NCI-H748 (cell line): ENCODE results near the gene CPA2.

Experiments
- DNase-seq: peaks from one replicate; lab custom pipeline; 2025; ENCODE audit not compliant: unreplicated experiment; lab: John Stamatoyannopoulos, UW

The CPA2 gene

DNA sequence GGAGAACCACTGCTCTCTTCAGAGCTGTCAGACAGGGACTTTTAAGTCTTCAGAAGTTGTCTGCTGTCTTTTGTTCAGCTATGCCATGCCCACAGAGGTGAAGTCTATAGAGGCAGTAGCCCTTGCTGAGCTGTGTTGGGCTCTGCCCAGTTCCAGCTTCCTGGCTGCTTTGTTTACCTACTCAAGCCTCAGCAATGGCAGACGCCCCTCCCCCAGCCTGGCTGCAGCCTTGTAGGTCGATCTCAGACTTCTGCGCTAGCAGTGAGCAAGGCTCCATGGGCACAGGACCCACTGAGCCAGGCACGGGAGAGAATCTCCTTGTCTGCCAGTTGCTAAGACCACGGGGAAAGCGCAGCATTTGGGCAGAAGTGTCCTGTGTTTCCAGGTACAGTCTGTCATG, 12.1 kb upstream of the CPA2 start:
- peak; percentile 14 for DNase-seq

GRCh38 chr7:130256704-130257103, 10.0 kb upstream of the CPA2 start:
- DNase-seq = no peak

- no peak for DNase-seq
Measured at GRCh38 chr7:130258494-130259078, 8.1 kb upstream of the CPA2 start.

DNA sequence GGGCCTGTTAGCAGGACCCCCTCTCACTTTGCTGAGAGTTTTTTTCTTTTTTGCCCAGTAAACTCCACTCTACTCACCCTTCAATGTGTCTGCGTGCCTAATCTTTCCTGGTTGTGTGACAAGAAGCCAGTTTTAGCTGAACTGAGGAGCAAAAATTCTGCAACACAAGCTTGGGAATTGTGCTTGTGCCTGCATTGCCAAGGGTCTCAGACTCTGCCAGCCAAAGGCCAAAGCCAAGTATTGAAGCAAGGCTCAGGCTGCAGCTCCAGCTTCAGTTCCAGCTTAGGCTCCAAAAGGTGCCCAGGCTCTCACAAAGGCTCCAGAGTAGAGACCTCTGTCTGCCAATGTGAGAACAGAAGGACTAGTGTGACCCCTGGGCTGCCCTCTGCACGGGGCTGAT, 4.2 kb upstream of the CPA2 start:
- no peak for DNase-seq

- DNase-seq = no peak
Measured at GRCh38 chr7:130263130-130263529, 3.5 kb upstream of the CPA2 start.

GRCh38 chr7:130266961-130267321, 278 bp downstream of the CPA2 start:
- DNase-seq = no peak

DNA sequence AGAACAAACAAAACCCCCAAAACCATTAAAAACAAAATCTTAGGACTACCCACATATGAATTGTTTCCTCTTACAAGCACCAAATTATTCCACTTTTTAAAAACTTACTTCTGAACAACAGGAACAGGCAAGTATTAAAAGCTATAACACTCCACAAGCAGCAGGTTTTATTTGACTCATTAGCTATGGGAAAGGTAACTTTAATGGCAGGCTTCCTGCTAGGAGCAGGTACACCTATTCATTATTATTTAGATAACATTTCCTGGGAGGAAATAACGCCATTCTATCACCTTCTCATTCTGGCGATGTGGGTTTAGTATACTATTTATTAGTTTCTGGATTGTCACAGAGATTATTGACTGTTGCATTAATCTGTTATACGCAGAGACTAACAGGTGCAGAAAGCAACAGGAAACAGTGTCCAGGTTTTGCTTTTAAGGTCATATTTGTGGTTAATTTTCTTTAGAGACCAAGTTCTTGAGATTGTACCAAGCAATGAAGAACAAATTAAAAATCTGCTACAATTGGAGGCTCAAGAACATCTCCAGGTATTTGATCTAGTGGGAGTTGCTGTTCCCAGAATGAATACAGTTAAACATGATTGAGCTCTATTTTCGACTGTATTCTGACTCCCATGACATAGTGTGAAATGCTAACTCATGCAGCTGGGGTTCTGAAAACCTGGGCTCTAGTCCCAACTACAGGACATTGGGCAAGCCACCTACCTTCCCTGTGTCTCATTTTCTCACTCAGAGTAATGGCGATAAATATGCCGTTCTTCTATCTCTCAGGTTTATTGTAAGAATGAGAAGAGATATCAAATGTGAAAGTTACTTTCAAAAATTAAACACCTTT, 2.0 kb downstream of the CPA2 start:
- peak; percentile 39 for DNase-seq

GRCh38 chr7:130269318-130269694, 2.6 kb downstream of the CPA2 start:
- DNase-seq = no peak

- peak; percentile 54 for DNase-seq
Measured at GRCh38 chr7:130270947-130271800, 4.5 kb downstream of the CPA2 start.

- peak; percentile 95 for DNase-seq
Measured at GRCh38 chr7:130272381-130273080, 5.9 kb downstream of the CPA2 start.

DNA sequence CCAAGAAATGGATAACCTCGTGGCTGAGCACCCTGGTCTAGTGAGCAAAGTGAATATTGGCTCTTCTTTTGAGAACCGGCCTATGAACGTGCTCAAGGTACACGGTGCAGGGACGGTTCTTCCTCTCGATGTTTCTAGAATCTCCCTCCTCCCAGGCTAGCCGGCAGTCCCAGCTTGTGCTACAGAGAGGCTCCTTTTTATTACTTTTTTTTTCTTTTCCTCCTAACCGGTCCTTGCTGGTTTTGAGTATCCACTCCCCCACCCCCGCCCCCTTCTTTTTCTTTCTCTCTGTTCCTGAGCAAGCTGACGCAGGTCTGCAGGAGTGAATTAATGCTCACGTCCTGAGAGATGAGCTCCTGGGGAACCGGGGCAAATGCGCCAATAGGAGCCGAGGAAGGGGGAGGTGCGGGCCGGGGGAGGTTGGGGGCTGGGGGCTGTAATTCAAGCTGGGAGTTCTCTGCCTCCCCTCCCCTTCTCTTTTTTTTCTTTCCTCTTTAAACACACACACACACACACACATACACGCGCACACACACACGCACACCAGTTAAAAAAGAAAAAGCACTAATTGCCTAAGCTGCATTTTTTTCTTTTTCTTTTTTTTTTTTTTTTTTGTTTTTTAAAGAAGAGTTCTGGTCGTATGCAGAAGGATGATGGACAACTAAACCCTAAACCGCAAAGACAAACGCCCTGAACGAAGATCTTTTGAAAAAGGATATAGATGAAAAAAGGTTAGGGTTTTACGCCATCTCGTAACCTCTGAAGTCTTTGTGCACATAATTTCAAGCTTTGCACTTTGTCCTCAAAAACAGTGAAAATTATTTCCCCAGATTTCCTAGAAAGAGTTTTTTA, 6.6 kb downstream of the CPA2 start:
- DNase-seq = peak; percentile 99

DNA sequence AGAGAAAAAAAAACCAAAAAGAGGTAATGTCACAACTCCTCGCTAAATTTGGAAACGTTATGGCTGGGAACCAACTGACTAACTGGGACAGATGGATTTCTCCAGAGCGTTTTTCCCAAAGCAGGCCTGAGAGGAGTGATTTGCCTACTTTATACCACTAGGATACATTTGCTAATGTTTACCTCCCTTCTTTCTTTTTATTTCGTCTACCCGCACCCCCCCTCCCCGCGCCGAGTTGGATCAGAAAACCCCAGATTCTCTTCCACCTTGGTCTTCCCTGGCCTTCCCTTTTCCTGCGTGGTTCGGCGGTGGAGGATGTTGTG, 7.2 kb downstream of the CPA2 start:
- peak; percentile 85 for DNase-seq

DNA sequence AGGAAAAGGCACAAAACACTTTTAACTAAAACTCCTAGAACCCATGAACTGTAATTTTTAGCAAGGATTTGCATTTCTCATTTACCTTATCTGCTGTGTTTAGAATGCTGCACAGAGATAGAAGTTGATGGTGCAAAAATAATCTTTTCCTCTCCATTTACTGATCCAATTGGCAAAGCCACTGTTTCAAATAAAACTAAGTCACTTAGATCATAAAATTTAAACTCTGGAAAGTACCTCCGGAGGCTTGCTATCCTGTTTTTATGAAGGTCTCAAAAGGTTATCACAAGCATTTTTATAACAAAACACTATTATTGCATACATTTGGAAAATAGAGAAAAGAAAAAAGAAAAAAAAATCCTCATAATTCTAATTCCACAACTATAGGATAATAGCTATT, 7.6 kb downstream of the CPA2 start:
- DNase-seq = no peak

- peak; percentile 78 for DNase-seq
Measured at GRCh38 chr7:130274983-130275591, 8.4 kb downstream of the CPA2 start.

GRCh38 chr7:130275826-130276297, 9.2 kb downstream of the CPA2 start:
- DNase-seq = peak; percentile 30

DNA sequence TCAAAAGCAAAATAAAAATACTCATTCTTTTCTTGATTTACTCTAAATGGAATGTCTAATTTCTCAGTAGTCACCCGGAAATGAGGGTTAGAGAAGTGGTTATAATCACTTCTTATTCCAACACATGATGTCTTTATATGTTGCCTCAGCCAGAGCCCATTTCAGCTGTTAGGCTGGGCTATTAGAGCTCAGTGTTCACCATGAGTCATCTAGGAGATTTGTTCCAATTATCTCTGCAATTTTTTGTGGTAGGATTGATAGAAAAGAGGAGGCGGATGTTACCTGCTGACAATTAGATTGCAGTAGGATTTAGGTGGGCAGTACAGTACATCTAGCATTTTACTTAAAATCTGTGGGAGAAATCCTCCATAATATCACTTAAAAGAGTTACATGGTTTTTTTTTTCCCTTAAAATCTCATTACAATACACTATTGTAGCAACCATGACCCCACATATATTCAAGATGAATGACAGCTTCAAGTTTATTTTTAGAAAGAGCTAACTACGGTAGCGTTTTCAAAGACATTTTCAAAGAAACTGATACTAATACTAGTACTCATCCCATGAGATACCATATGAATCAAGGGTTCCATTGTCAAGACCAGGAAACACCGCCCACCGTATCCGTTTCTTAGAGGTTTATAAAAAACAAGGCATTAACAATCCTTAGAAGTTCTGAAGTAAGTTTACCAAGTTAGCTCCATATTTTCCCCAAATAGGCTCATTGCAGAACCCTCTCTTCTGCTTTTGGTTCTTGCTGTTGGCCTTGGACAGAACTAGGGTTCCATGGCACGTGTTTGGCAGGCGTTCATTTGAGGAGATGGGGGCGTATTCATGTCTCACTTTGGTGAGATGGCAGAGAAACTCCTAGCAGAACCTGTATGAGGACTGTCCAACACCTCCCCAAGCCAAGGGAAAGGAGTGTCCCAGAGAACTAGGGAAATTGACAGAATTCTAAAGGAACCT, 10.4 kb downstream of the CPA2 start:
- DNase-seq = peak; percentile 32

DNA sequence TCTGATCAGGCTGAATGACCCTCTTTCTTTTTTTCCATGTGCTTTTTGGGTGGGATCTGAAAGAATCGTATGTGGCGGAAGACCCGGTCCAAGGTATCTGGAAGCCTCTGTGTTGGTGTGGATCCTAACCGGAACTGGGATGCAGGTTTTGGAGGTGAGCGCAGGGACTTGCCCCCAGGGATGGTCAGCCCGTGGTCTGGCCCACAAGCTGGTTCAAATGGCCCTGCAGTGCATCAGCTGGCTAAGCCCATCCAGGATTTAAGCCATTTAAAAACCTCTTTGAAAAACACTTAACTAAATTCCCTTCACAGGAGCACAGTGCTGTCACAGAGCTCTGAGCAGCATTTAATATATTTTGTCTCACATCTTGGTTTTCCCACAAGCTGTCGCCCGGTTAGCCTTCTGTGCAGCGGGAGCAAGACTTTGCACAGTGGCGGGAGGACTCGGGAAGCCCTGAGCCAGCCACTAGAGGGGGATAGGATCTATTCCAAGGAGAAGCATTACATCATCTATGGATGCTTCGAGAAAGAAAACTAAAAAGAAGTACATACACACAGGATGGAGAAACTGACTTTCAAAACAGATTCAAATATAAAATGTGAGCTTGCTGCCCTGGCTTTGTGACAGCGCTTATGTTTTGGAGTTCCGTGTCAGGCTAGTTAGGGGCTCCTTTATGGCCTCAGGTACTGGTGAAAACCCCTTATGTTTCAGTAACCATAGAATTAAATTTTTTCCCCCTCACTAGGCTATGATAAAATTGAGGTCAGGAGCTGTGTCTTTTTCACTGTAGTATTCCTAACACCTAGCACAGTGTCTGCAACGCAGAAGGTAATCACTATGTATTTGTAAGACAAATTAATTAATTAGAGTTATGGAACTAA, 11.3 kb downstream of the CPA2 start:
- DNase-seq = peak; percentile 77

DNA sequence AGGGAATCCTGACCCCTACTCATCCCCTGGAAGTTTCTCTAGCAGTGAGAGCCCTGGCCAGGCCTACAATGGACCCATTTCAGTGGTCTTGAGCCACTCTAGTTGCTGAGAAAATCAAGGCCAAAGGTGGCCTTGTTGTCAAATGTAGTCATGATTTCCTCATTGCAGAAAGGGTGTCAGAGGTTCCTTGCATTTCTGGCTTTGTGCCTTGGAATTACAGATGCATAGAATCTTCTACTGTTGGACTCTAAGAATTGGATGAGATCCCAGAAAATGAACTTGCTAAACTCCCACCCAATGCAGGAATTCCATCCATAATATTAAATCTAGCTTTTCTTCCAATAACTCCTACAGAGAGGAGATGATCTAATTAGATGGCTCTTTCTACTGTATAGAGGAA, 12.2 kb downstream of the CPA2 start:
- no peak for DNase-seq
